ENCODE data around the gene PSMB7. TPM values are rescaled to one million over a fixed set of nuclear protein-coding genes. Genes with fewer than 3 reads are reported as not detected.

The PSMB7 gene
- total RNA-seq, 1 donor = 143 TPM

DNA sequence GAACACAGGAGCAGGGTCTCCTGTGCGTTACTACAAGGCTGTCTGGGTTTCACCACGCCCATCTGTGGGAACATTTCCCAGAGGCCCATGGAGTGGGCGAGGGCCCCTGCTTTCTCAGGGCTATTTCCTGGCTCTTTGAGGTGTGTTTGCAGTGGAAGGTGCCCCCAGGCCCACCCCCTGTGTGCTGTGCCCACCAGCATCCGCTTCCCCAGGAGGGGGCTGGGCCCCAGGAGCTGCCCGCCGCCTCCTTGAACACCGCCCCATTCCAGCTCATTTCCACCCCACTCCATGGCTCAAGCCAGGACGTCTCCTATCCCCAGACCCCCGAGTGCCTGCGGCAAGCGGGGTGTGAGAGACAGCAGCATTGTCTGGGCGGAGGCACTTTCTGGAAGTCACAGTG lies 87.0 kb downstream of the PSMB7 start:
- no peak for TF ChIP-seq CTCF (IDR thresholded peaks at IDR 0.05; ENCODE audit: insufficient read depth, low read depth, low read length)
- no peak overlapping the region for H3K4me3 ChIP-seq (ENCODE audit: low read depth, low read length)
- no peak for DNase-seq (ENCODE audit: low read depth)

GRCh38 chr9:124327491-124327890 lies 87.8 kb downstream of the PSMB7 start:
- H3K4me3 ChIP-seq (ENCODE audit: low read depth, low read length) = no peak overlapping the region
- TF ChIP-seq CTCF (IDR thresholded peaks at IDR 0.05; ENCODE audit: insufficient read depth, low read depth, low read length) = no peak
- DNase-seq (ENCODE audit: low read depth) = no peak

GRCh38 chr9:124326378-124326777 lies 88.9 kb downstream of the PSMB7 start:
- H3K4me3 ChIP-seq (ENCODE audit: low read depth, low read length) = no peak overlapping the region
- TF ChIP-seq CTCF (IDR thresholded peaks at IDR 0.05; ENCODE audit: insufficient read depth, low read depth, low read length) = no peak
- DNase-seq (ENCODE audit: low read depth) = no peak

DNA sequence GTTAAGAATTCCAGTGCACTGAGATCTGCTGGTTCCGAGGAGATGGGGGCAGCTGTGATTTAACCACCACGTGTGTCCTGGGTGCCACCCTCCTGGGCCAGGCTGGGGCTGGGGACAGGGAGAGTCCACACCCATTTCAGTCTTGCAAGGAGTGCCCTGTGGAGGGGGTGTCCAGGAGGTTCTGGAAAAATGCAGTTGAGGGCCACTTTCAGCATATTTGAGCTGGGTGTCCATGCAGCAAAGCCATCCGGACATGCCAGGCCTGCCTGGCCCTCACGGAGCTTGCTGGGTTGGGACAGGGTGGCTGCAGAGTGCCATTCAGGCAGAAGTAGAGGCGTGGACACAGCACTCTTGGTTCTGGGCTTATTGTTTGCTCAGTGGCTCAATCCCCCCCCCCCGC lies 89.4 kb downstream of the PSMB7 start:
- DNase-seq (ENCODE audit: low read depth) = no peak
- TF ChIP-seq CTCF (IDR thresholded peaks at IDR 0.05; ENCODE audit: insufficient read depth, low read depth, low read length) = no peak
- no peak overlapping the region for H3K4me3 ChIP-seq (ENCODE audit: low read depth, low read length)

DNA sequence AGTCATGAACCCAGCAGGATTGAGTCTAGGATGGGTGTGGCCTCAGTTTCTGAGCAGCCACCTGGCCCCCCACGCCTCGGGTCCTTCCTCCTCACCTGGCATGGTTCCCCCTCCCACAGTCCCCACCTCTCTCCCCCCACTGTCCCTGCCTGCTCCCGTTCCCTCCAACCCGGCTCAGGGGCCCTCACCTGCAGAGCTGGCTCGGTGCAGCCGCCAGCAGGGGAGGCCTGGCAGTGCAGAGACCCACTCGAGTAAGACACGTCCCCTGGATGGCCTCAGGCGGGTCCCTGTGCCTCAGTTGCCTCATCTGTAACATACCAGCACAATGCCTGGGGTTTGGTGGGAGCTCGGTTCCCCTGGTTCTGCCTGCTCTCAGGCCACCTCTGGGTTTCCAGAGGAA lies 91.3 kb downstream of the PSMB7 start:
- no peak overlapping the region for H3K4me3 ChIP-seq (ENCODE audit: low read depth, low read length)
- TF ChIP-seq CTCF (IDR thresholded peaks at IDR 0.05; ENCODE audit: insufficient read depth, low read depth, low read length) = no peak

GRCh38 chr9:124322618-124323432 lies 92.4 kb downstream of the PSMB7 start:
- H3K4me3 ChIP-seq (ENCODE audit: low read depth, low read length) = no peak overlapping the region
- TF ChIP-seq CTCF (IDR thresholded peaks at IDR 0.05; ENCODE audit: insufficient read depth, low read depth, low read length) = no peak
- peak; percentile 92 for DNase-seq (ENCODE audit: low read depth)

More for the DNA sequence above, 91.3 kb downstream of the PSMB7 start:
- no peak for DNase-seq (ENCODE audit: low read depth)

GRCh38 chr9:124321935-124322334 lies 93.3 kb downstream of the PSMB7 start:
- no peak for DNase-seq (ENCODE audit: low read depth)
- H3K4me3 ChIP-seq (ENCODE audit: low read depth, low read length) = no peak overlapping the region
- no peak for TF ChIP-seq CTCF (IDR thresholded peaks at IDR 0.05; ENCODE audit: insufficient read depth, low read depth, low read length)

All from fibroblast of villous mesenchyme (primary cell).